Stimulated activated CD4-positive, alpha-beta T cell treated with anti-CD3 and anti-CD28 coated beads, Interleukin-15, amount 100 ng/mL, for 24 hours (primary cell): Measurements from ENCODE around the gene SLC25A42.
A peak's percentile ranks its signal among the peaks of the same experiment; 100 is the strongest.
"Not testable (repeated sequence)": the region's sequence is repeated elsewhere in the genome, so short reads cannot be mapped to it uniquely, and the experiment has no call there.

Source experiments
- DNase-seq: peaks from one replicate; pipeline ENCODE4 v3.0.0-alpha.2; 2020

Gene SLC25A42

DNA sequence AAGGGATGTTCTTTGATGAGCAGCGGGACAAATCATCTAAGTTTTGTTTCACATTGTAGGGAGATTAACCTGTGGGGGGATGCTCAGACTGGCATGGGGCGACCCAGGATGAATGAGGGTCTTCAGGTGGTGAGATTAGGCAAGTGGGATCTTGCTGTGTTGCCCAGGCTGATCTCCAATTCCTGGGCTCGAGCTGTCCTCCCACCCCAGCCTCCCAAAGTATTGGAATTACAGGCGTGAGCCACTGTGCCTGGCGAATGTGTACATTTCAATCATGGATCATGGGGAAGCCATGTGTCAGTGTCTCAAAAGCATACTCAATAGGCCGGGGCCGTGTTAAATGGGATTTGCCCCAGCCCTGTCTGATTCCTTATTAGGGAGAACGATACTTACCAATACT, 8.1 kb downstream of the SLC25A42 start:
- DNase-seq, result no peak

DNA sequence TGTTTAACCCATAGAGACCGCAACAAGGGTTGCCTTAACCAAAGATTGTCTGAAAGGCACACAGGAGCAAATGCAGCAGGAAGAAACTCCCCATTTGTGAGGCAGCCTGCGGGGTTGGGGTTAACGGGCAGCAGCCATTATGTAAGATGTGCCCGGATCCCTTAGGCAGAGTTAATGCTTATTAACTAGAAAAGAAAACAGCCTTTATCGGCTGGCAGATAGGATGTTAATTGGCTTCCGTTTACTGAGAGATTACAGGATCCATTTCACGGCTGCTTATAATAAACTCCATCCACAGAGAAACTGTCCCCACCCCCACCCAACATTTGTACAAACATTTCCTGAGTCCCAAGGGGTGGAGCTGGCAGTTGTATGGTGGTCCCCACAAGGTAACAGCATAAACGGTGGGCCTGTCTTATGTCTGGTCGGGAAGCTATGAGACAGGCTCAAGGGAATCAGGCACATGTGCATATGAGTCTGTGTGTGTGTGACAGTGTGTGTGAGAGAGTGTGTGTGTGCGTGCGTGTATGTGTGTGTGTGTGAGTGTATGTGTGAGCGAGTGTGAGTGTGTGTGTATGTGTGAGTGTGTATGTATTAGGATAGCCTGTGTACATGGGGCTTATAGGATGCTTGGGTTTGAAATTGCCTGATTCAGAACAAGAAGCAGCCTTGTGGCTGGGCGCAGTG, 10.5 kb downstream of the SLC25A42 start:
- DNase-seq, result no peak

DNA sequence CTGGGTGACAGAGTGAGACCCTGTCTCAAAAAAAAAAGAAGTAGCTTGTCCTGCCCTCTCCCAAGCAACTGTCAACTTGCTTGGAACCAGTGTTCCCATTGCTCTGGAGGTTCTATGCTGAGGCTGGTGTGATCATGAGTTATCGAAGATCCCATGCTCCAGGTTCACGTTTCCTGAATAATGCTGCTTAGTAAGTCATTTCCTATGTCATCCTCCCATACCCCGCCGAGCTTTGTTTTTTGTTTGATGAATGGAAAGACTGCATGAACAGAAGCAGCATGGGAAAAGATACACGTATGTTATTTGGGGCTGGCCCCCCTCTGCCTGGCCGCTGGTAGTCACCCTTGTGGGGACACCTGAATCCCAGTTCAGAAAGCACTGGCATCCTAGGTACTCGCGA, 11.3 kb downstream of the SLC25A42 start:
- no peak for DNase-seq

DNA sequence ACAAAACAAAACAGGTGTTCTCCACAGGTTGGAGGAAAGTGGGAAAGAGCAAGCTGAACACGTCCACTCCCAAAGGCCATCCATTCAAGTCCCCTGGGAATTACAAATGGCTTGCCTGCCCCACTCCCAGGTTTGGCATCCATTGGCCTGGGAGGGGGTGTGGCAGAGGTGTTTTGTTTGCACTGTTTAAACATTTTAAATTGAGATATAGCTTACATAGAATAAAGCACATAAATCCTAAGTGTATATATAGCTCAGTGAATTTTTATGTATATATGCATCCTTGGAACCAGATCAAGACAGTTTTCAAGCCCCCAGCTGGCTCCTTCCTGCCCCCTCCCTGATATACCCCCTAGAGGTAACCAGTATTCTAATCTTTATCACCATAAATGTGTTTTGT, 12.7 kb downstream of the SLC25A42 start:
- DNase-seq, result no peak

DNA sequence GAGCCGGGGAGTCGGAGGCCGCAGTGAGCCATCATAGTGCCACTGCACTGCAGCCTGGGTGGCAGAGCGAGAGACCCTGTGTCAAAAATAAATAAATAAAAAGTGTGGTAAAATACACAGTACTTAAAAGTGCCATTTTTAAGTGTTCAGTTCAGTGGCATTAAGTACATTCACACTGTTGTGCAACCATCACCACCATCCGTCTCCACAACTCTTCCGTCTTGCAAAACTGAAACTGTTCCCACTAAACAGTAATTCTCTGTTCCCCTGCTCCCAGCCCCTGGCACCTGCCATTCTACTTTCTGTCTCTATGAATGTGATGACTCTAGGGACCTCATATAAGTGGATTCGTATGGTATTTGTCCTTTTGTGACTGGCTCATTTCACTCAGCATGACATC, 13.3 kb downstream of the SLC25A42 start:
- DNase-seq, result no peak

DNA sequence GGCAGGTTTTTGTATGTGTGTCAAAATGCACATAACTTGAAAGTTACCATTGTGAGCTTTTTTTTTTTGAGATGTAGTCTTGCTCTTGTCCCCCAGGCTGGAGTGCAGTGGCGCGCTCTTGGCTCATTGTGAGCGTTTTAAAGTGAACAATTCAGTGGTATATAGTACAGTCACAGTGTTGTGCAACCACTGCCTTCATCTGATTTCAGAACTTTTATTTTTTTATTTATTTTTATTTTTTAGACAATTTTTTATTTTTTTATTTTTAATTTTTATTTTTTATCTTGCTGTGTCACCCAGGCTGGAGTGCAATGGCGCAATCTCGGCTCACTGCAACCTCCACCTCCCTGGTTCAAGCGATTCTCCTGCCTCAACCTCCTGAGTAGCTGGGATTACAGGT, 15.0 kb downstream of the SLC25A42 start:
- no peak for DNase-seq

DNA sequence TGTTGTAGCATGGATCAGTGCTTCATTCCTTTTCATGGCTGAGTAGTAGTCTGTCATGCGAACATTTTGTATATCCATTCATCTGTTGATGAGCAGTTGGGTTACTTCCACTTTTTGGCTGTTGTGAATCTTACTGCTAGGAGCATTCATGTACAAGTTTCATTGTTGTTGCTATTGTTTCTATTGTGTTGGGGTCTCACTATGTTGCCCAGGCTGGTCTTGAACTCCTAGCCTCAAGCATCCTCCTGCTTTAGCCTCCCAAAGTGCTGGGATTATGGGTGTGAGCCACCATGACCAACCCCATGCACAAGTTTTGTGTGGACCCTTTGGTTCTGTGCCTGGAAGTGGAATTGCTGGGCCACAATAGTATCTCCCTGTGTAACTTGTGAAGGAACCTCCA, 15.8 kb downstream of the SLC25A42 start:
- DNase-seq, result no peak

DNA sequence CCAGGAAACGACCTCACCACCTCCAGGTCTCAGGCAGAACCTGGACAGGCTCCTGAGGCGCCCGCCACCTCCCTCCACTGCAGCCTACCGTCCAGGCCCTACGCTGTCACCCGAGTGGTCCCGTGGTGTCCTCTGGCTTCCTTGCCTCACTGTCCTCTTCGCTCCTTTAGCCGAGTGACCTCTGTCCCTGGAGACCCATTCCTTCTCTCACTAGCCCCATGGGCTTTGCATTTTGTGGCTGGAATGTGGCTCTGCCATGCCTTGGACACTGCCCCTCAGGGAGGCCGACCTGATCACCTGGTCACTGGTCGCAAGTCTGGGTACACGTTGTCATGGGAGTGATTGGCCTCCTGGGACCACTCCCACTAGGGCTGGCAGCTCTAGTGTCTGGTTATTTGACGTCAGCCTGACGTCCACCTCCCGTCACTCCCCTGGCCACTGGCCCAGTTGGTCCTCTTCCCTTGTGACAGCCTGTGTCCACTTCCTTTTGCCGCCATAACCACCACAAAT, 17.9 kb downstream of the SLC25A42 start:
- no peak for DNase-seq

DNA sequence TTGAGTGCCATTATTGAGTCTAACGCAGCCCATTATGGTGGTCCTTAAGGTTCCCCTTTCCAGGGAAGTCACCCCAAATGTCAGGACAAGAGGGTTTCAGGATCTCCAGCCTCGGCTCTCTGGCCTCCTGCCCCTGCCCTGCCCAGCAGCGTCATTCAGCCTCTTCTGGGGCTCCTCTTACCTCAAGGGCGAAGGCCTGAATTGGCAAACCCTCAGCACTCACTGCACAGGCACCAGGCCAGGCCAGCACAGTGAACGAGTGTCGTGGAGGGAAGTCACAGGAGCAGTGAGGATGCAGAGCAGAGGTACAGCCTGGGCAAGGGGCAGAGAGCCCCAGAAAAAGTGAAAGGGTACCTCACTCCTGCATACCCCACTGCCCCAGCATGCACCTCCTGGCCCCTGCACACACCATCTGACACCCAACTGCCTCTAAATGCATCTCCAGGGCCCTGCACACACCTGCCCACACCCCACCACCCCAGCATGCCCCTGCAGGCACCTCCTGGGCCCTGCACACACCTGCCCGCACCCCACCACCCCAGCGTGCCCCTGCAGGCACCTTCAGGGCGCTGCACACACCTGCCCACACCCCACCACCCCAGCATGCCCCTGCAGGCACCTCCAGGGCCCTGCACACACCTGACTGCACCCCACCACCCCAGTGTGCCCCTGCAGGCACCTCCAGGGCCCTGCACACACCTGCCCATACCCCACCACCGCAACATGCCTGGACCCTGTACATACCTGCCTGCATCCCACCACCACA, 19.8 kb downstream of the SLC25A42 start:
- no peak for DNase-seq

DNA sequence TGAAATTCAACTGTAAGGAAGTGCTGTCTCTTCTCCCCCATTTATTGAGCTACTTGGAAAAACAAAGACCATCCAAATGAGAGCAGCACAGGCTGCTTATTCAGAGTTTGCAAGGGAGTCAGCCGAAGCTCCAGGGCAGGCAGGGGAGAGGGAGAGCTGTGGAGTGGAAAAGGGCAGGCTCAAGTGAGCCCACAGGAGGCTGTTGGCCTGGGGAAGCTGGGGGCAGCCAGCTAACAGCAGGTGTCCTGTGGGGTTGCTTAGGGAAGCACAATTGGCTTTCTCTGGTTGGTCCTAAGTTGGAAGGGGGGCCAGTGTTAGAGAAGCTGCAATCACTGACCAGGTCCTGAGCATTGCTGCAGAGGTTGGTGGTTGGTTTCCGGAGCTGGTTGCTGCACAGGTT, 23.9 kb downstream of the SLC25A42 start:
- DNase-seq, result no peak

DNA sequence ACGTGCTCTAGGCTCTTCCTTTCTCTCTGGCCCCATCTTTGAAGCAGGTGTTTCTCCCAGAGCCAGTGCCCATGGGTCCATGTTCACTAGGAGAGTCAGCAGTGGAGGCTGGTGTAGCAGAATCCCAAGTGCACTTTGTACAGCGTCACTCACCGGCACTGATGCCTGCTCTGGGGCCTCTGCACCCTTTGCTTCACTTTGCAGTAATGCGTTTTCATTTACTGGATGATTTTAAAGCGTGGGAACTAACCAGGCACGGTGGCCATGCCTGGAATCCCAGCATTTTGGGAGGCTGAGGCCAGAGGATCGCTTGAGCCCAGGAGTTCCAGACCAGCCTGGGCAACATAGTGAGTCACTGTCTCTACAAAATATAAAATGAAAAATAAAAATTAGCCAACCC, 30.7 kb downstream of the SLC25A42 start:
- no peak for DNase-seq

DNA sequence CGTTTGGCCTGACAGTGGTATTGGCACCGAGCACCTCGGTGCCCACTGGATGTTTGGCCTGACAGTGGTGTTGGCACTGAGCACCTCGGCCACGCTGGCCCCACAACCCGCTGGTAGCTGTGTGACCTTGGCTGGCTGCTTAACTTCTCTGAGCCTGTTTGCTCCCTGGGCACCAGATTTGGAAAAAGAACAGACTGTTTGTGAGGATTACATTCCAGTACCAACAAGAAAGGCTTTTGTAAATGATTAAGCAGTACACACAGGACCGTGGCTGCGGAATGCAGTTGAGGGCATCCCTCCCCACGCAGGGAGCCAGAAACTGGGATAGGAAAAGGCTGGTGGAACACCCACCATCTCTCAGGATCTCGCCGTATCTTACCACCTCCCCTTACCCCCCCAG, 31.9 kb downstream of the SLC25A42 start:
- no peak for DNase-seq

DNA sequence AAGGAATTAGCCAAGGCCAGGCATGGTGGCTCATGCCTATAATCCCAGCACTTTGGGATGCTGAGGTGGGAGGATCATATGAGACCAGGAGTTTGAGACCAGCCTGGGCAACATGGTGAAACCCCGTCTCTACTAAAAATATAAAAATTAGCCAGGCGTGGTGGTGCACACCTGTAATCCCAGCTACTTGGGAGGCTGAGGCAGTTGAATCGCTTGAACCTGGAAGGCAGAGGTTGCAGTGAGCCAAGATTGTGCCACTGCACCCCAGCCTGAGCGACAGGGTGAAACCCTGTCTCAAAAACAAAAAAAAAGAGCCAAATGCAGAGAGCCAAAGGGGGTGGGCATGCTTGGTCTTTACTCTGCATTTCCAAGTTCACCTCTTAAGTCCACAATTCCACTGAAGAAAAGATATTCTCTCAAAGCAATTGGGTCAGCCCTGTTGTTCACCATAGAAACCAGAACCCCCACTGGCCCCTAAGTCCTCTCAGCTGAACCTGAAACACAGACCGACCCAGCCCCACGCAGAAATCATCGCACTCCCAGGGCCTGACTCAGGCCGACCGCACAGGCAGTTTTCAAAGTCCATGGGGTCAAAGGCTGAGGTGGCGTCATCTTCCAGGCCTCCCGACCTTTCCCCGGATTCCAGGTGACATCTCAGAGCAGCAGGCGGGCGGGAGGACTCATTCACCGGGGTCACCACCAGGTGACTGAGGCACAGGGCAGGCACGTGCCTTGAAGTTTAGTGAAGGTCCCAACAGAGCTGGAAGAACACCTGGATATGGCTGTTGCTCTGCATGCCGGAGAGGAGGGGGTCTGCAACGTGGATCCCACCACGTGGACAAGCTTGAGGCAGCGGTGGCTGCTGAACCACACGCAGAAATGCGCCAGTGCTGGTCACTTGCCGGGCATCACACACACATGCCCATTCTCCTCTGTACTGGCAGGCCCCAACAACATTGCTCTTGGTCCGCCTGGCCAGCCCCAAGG, 33.1 kb downstream of the SLC25A42 start:
- DNase-seq, result no peak

DNA sequence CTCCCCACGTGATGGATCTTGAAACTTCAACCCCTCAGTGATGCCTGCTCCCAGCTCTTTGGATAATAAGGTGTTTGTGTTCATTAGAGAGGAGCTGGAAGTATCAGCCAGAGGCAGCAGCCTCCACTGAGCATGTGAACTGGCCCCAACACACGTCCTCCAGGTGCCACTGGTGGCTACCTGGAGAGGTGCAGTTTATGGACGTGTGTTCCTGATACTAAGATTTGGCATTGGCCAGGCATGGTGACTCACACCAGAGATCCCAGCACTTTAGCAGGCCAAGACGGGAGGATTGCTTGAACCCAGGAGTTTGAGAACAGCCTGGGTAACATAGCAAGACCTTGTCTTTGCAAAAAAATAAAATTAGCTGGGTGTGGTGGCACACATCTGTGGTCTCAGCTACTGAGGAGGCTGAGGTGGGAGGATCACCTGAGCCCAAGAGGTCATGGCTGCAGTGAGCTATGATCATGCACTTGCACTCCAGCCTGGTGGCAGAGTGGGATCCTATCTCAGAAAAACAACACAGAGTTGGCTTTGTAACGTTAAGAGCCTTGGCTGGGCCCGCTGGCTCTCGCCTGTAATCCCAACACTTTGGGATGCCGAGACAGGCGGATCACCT, 34.4 kb downstream of the SLC25A42 start:
- DNase-seq, result no peak

DNA sequence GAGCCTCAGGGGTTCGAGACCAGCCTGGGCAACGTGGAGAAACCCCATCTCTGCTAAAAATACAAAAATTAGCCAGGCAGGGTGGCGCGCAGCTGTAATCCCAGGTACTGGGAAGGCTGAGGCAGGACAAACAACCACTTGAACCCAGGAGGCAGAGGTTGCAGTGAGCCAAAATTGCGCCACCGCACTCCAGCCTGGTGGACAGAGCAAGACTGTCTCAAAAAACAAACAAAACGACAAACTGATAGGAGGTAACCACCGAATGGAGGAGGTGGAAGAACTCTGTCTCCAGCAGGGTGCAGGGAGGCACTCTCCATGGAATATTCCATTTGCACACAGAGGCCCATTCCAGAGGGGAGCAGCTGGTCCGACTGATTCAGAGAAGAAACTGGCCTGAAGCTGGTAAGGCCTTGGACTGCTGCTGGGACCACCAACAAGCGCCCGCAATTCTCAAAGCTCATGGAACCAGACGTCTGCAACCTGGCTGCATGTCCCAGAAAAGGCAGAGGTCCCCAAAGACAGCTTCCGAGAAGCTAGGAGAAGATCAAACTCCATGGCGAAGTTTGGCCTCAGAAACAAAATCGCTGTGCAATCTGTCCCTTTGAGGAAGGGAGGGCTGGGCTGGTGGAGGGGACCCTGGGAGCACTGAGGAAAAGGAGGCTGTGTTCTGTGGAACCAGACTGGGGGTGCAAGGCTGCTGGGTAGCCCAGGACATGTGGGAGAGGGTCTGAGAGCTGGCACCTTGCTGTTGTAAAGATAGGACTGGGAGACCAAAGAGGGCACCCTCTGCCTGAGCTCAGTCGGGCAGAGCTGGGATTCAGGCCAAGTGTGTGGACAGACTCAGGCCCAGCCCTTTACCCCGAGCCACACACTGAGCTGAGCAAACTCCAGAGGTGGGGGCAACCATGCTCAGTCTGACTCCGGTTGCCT, 35.2 kb downstream of the SLC25A42 start:
- DNase-seq, result no peak

DNA sequence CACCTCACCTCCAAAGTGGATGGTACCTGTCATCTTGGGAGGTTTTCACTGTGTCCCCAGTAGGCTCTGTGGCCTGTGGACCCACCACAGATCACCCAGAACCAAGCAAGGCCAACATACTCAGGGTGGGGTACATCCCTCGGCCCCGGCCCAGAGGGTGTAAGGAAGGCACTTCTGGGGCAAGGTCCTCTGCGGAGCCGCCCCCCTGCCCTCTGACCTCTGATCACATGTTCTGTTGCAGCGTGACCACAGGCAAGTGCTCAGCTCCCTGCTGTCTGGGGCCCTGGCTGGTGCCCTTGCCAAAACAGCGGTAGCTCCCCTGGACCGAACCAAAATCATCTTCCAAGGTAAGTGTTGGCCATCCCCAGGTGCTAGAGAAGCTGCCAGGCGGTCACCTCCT, 37.7 kb downstream of the SLC25A42 start:
- no peak for DNase-seq

DNA sequence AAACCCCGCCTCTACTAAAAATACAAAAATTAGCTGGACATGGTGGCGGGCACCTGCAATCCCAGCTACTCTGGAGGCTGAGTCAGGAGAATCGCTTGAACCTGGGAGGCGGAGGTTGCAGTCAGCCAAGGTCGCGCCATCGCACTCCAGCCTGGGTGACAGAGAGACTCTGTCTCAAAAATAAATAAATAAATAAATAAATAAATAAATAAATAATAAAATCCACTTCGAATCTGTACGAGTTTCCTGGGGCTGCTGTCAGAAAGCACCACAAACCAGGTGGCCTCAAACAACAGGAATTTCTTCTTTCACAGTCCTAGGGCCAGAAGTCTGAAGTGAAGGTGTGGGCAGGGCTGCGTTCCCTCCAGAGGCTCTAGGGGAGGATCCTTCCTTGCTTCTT, 38.8 kb downstream of the SLC25A42 start:
- DNase-seq, result not testable (repeated sequence)

DNA sequence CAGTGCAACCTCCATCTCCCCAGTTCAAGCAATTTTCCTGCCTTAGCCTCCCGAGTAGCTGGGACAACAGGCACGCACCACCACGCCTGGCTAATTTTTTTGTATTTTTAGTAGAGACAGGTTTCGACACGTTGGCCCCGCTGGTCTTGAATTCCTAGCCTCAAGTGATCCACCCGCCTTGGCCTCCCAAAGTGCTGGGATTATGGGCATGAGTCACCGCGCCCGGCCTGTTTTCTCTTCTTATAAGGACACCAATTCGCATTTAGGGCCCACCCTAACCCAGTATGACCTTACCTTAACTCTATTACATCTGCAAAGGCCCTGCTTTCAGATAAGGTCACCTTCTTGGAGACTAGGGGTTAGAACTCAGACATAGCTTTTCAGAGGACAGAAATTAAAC, 39.4 kb downstream of the SLC25A42 start:
- DNase-seq, result no peak

DNA sequence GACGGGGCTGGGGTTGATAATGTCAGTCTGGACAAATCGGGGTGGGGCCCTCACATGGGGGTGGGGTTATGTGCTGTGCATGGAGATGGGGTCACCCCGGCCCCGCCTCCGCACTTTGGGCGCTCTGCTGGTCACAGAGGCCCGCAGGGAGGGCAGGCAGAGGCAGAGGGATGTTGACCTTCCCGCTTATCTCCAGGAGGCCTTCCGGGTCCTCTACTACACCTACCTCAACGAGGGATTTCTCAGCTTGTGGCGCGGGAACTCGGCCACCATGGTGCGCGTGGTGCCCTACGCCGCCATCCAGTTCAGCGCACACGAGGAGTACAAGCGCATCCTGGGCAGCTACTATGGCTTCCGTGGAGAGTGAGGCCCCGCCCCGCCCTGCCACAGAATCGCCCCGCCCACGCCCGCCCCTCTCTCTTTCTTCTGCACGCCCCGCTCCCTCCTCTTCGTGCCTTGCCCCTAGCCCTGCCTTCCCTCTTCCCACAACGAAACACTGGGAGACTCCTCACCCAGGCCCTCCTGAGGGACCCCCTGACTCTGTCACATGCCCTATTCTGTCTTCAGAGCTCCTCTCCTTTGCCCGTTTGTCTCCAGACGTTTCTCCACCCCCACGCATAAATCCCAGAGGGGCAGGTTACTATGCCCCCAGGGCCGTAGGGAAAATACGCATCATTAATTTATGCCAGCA, 41.7 kb downstream of the SLC25A42 start:
- DNase-seq, result peak; percentile 18

DNA sequence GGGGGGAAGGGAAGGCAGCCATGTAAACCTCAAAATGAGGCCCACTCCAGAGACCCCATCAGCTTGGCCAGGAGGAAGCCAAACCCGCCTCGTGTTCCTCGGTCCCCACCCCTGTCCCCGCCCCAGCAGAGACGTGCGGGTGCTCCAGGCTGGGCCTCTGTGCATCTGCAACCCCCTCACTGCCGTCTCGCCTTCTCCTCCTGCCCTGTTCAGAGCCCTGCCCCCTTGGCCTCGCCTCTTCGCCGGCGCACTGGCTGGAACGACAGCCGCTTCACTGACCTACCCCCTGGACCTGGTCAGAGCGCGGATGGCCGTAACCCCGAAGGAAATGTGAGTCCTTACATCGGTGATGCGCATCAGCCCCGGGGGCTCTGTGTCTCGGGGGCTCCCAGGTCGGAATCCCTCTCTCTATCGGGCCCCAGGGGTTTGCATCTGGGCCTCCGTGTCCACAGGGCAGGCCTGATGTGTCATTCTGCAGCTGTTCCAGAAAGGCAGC, 42.3 kb downstream of the SLC25A42 start:
- no peak for DNase-seq

DNA sequence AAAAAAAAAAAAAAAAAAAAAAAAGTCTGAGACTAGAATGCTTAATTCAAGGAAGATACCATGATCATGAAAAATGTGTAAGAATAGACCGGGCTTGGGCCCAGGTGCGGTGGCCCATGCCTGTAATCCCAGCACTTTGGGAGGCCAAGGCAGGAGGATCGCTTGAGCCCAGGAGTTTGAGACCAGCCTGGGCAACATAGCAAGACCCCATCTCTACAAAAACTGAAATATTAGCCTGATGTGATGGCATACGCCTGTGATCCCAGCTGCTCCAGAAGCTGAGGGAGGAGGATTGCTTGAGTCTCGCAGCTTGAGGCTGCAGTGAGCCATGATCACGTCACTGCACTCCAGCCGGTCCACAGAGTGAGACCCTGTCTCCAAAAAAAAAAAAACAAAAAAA, 43.1 kb downstream of the SLC25A42 start:
- DNase-seq, result not testable (repeated sequence)
